Suprapubic skin (tissue), 3 donors: Measurements from ENCODE around the gene TMEM178B.

ENCODE experiments used
- POLR2A ChIP-seq, 2 donors: fragments of 450-650 bp; IDR thresholded peaks; one replicate each; pipeline ENCODE4 v1.6.1; 2017; ENCODE audit warnings: antibody characterized with exemption in 2 of 2, mild to moderate bottlenecking in 2 of 2, moderate library complexity in 2 of 2
- TF ChIP-seq, protein P1 (sequence below), 2 donors: fragments of 200-600 bp in 1 of 2; fragments of 450-650 bp in 1 of 2; sonication (generic) in 1 of 2; IDR thresholded peaks; one replicate each; pipeline ENCODE4 v1.5.1; 2016 to 2019; ENCODE audit warnings: antibody characterized with exemption in 2 of 2, mild to moderate bottlenecking in 1 of 2, moderate library complexity in 1 of 2

DNA sequence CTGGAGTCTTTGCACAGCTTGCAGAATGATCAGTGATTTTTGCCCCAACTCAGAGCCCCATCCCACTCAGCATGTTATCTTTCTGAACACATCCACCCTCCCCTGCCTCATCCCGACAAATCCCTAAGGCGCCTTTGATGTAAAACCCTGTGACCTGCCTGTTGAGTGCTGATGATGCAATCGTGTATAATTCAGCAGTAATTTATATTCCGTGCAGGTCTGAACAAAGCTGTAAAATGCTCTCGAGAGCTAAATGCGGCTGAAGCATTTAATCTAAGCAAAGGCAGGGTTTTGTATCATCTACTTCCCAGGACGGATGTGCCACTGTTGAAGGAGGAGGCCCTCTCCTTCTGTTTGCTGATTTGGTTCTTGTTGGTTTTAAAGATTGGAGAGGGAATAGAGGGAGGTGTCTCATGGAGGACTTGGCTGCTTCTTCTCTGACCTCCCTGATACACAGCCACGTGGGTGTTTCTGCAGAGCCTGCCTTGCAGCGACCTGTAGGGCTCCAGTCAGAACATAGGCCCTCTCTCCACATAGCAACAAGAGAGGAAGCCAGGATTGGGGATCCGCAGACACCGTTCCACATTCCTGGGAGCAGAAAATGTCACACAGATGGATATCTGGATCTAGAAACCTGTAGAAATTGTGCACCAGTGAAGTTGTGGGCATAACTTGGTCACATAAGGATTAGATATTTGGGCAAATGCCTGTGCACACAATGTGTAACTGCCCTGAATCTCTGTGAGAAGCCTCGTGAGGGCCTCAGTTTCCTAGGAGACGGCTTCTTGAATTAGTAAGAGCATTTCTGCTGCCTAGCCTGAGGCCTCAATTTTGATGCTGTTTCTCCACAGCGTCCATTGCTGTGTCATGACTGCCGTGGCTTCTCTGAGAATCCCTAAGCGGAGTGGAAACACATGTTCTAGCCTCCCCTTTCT lies 387.2 kb downstream of the TMEM178B start:
- TF ChIP-seq, protein P1, sequence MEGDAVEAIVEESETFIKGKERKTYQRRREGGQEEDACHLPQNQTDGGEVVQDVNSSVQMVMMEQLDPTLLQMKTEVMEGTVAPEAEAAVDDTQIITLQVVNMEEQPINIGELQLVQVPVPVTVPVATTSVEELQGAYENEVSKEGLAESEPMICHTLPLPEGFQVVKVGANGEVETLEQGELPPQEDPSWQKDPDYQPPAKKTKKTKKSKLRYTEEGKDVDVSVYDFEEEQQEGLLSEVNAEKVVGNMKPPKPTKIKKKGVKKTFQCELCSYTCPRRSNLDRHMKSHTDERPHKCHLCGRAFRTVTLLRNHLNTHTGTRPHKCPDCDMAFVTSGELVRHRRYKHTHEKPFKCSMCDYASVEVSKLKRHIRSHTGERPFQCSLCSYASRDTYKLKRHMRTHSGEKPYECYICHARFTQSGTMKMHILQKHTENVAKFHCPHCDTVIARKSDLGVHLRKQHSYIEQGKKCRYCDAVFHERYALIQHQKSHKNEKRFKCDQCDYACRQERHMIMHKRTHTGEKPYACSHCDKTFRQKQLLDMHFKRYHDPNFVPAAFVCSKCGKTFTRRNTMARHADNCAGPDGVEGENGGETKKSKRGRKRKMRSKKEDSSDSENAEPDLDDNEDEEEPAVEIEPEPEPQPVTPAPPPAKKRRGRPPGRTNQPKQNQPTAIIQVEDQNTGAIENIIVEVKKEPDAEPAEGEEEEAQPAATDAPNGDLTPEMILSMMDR (IDR thresholded peaks at IDR 0.05): no peak
- no peak for TF ChIP-seq POLR2A (IDR thresholded peaks at IDR 0.05)
